ENCODE data around the gene JAM3. TPM values are rescaled to one million over a fixed set of nuclear protein-coding genes. Genes with fewer than 3 reads are reported as not detected.

Gene JAM3
- total RNA-seq, 1 experiment from 2014 or later = 1.5 TPM

GRCh38 chr11:134025082-134025429 lies 43.8 kb upstream of the JAM3 start:
- Histone ChIP-seq H3K27me3 (replicated peaks; ENCODE audit: control insufficient read depth, insufficient read depth, low read length) (no peaks in the 10 kb centered on the region; the same call in 1 of the 2 replicates), H3K9me3 (no peaks in the 10 kb centered on the region)

DNA sequence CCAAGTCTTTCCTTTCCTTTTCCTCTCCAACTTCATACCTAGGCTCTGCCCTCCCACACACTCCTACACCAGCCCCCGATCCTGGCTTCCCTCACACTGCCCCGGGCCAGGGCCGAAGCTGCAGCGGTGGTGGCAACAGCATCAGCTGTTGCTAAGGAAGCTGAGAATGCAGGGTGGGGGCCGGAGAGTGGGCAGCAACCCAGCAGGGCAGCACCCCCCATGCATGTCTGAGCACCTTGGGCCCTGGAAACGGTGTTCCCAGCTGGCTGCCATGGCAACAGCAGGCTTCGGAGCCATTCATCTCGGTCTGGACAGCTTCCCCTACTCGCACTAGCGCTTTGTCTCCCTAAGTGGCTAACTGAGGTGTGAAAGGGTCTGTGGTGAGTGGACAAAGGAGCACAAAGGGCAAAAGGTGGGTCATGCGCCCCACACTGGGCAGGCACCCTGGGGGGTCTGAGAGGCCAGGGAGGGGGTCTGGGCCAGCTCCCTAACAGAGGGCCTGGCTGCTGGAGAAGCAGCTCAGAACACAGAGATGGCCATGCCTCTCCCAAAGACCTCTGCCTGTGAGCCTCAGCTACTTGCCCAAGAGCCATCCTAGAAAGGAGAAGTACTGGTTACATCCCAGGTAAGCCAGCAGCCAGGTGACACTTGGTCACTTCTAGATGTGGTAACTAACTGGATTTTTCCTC lies 42.1 kb upstream of the JAM3 start:
- Mint-ChIP-seq H3K4me3 (ENCODE audit: unreplicated experiment) (no peak overlapping the region), H3K27me3 (ENCODE audit: insufficient read depth, unreplicated experiment) (peaks cover 43% of the 10 kb centered on the region), H3K36me3 (ENCODE audit: insufficient read depth, unreplicated experiment) (no peaks in the 10 kb centered on the region), H3K4me1 (ENCODE audit: low read depth, unreplicated experiment) (no peaks in the 10 kb centered on the region), H3K9me3 (ENCODE audit: unreplicated experiment) (no peaks in the 10 kb centered on the region), H3K27ac (ENCODE audit: unreplicated experiment) (no peak overlapping the region)
- Histone ChIP-seq H3K36me3 (ENCODE audit: control insufficient read depth, insufficient read depth, low read length) (no peaks in the 10 kb centered on the region), H3K4me1 (no peaks in the 10 kb centered on the region), H3K9me3 (no peaks in the 10 kb centered on the region), H3K27me3 (replicated peaks; ENCODE audit: control insufficient read depth, insufficient read depth, low read length) (no peaks in the 10 kb centered on the region), H3K4me3 (ENCODE audit: low read depth, low read length) (no peak overlapping the region)
- DNase-seq = no peak
- CTCF ChIA-PET = interaction anchor here (0.8 to 1.2 kb wide), 3 partner anchors 11 to 99 kb away, joined by 3 to 4 read pairs (median 4); no protein-coding TSS in a partner anchor
- no TSS peak for BruUV-seq (replicated peaks)
- intact Hi-C loops (cut with micrococcal nuclease; ENCODE audit: unreplicated experiment) = no loop called here
- POLR2A ChIA-PET = no interaction called here
- TF ChIP-seq, protein P1, sequence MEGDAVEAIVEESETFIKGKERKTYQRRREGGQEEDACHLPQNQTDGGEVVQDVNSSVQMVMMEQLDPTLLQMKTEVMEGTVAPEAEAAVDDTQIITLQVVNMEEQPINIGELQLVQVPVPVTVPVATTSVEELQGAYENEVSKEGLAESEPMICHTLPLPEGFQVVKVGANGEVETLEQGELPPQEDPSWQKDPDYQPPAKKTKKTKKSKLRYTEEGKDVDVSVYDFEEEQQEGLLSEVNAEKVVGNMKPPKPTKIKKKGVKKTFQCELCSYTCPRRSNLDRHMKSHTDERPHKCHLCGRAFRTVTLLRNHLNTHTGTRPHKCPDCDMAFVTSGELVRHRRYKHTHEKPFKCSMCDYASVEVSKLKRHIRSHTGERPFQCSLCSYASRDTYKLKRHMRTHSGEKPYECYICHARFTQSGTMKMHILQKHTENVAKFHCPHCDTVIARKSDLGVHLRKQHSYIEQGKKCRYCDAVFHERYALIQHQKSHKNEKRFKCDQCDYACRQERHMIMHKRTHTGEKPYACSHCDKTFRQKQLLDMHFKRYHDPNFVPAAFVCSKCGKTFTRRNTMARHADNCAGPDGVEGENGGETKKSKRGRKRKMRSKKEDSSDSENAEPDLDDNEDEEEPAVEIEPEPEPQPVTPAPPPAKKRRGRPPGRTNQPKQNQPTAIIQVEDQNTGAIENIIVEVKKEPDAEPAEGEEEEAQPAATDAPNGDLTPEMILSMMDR (IDR thresholded peaks at IDR 0.05; ENCODE audit: insufficient read depth in 1 of 2, low read depth in 1 of 2, low read length in 1 of 2, severe bottlenecking in 1 of 2, unreplicated experiment in 1 of 2) = no peak

More at GRCh38 chr11:134025082-134025429, 43.8 kb upstream of the JAM3 start:
- ChIA-PET CTCF (no interaction called here), POLR2A (no interaction called here)
- no peaks in the 10 kb centered on the region for H3K36me3 Mint-ChIP-seq (ENCODE audit: insufficient read depth, unreplicated experiment)
- no peak overlapping the region for H3K4me3 Mint-ChIP-seq (ENCODE audit: unreplicated experiment)
- DNase-seq = no peak
- Histone ChIP-seq H3K36me3 (ENCODE audit: control insufficient read depth, insufficient read depth, low read length) (no peaks in the 10 kb centered on the region), H3K4me3 (ENCODE audit: low read depth, low read length) (no peak overlapping the region), H3K4me1 (no peaks in the 10 kb centered on the region)
- BruUV-seq (replicated peaks) = no TSS peak
- H3K9me3 Mint-ChIP-seq (ENCODE audit: unreplicated experiment) = no peaks in the 10 kb centered on the region
- no peaks in the 10 kb centered on the region for H3K4me1 Mint-ChIP-seq (ENCODE audit: low read depth, unreplicated experiment)
- H3K27ac Mint-ChIP-seq (ENCODE audit: unreplicated experiment) = no peak overlapping the region
- TF ChIP-seq, protein P1 (IDR thresholded peaks at IDR 0.05; ENCODE audit: insufficient read depth in 1 of 2, low read depth in 1 of 2, low read length in 1 of 2, severe bottlenecking in 1 of 2, unreplicated experiment in 1 of 2) = no peak
- H3K27me3 Mint-ChIP-seq (ENCODE audit: insufficient read depth, unreplicated experiment) = peaks cover 37% of the 10 kb centered on the region
- intact Hi-C loops (cut with micrococcal nuclease; ENCODE audit: unreplicated experiment) = no loop called here

GRCh38 chr11:134027671-134028070 lies 41.2 kb upstream of the JAM3 start:
- H3K27me3 ChIP-seq (replicated peaks; ENCODE audit: control insufficient read depth, insufficient read depth, low read length) = no peaks in the 10 kb centered on the region; the same call in 1 of the 2 replicates
- no peaks in the 10 kb centered on the region for H3K4me1 ChIP-seq
- H3K27me3 Mint-ChIP-seq (ENCODE audit: insufficient read depth, unreplicated experiment) = peaks cover 45% of the 10 kb centered on the region
- TF ChIP-seq, protein P1 (IDR thresholded peaks at IDR 0.05; ENCODE audit: insufficient read depth in 1 of 2, low read depth in 1 of 2, low read length in 1 of 2, severe bottlenecking in 1 of 2, unreplicated experiment in 1 of 2) = no peak
- H3K27ac Mint-ChIP-seq (ENCODE audit: unreplicated experiment) = no peak overlapping the region
- ChIA-PET POLR2A (no interaction called here), CTCF (interaction anchor here (0.8 to 1.2 kb wide), 3 partner anchors 10 to 100 kb away, joined by 3 to 4 read pairs (median 4); no protein-coding TSS in a partner anchor)
- no peaks in the 10 kb centered on the region for H3K36me3 ChIP-seq (ENCODE audit: control insufficient read depth, insufficient read depth, low read length)
- intact Hi-C loops (cut with micrococcal nuclease; ENCODE audit: unreplicated experiment) = no loop called here
- H3K9me3 ChIP-seq = no peaks in the 10 kb centered on the region
- no peaks in the 10 kb centered on the region for H3K4me1 Mint-ChIP-seq (ENCODE audit: low read depth, unreplicated experiment)
- H3K4me3 Mint-ChIP-seq (ENCODE audit: unreplicated experiment) = no peak overlapping the region
- no TSS peak for BruUV-seq (replicated peaks)
- no peaks in the 10 kb centered on the region for H3K9me3 Mint-ChIP-seq (ENCODE audit: unreplicated experiment)
- no peaks in the 10 kb centered on the region for H3K36me3 Mint-ChIP-seq (ENCODE audit: insufficient read depth, unreplicated experiment)
- no peak overlapping the region for H3K4me3 ChIP-seq (ENCODE audit: low read depth, low read length)
- no peak for DNase-seq
